HUES64 (cell line): ENCODE measurements around the gene CD300LB.
"Not testable (repeated sequence)": the region's sequence is repeated elsewhere in the genome, so short reads cannot be mapped to it uniquely, and the experiment has no call there.

ENCODE experiments used
- H3K27ac ChIP-seq: 2 replicates; pipeline ENCODE4 v1.7.0; 2013; ENCODE audit warnings: low read depth, low read length, inconsistent platforms
- H3K27me3 ChIP-seq: 2 replicates; pipeline ENCODE4 v1.6.1; 2013; ENCODE audit warnings: mild to moderate bottlenecking, low read length; ENCODE audit not compliant: insufficient read depth
- H3K36me3 ChIP-seq: 2 replicates; pipeline ENCODE4 v1.6.1; 2013; ENCODE audit warnings: mild to moderate bottlenecking, low read length; ENCODE audit not compliant: insufficient read depth
- H3K4me1 ChIP-seq: 2 replicates; pipeline ENCODE4 v1.6.1; 2013; ENCODE audit warnings: mild to moderate bottlenecking, low read length, moderate library complexity; ENCODE audit not compliant: insufficient read depth
- H3K4me3 ChIP-seq: 2 replicates; pipeline ENCODE4 v1.5.1; 2013; ENCODE audit warnings: mild to moderate bottlenecking, low read length, moderate library complexity
- H3K9ac ChIP-seq: 2 replicates; pipeline ENCODE4 v1.6.1; 2013; ENCODE audit warnings: mild to moderate bottlenecking, low read depth, low read length
- H3K9me3 ChIP-seq: 2 replicates; pipeline ENCODE4 v1.6.1; 2013; ENCODE audit warnings: low read depth, low read length; ENCODE audit not compliant: insufficient read depth
- WGBS: fragments of 150-250, 120-280 bp; methylation state at CpG from one replicate; pipeline ENCODE4 v1.1.7; 2013; ENCODE audit warnings: missing lambda C conversion rate; 5-methylcytosine and 5-hydroxymethylcytosine counted together

Gene CD300LB

DNA sequence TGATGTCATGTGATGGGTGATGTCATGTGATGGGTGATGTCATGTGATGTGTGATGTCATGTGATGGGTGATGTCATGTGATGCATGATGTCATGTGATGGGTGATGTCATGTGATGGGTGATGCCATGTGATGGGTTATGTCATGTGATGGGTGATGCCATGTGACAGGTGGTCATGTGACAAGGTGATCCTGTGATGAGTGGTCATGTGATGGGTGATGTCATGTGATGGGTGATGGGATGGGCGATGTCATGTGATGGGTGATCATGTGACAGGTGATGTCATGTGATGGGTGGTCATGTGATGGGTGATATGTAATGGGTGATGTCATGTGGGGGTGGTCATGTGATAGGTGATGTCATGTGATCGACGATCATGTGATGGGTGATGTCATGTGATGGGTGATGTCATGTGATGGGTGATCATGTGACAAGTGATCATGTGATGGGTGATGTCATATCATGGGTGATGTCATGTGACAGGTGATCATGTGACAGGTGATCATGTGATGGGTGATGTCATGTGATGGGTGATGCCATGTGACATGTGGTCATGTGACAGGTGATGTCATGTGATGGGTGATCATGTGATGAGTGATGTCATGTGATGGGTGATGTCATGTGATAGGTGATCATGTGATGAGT, 17.2 kb downstream of the CD300LB start:
- Histone ChIP-seq H3K27me3 (no peaks in the 10 kb centered on the region), H3K27ac (no peak overlapping the region), H3K4me3 (no peak overlapping the region), H3K9ac (no peak overlapping the region), H3K36me3 (no peaks in the 10 kb centered on the region), H3K9me3 (peaks cover 13% of the 10 kb centered on the region), H3K4me1 (no peaks in the 10 kb centered on the region)
- 90% methylated on average over 3 of the region's 3 CpGs for WGBS

DNA sequence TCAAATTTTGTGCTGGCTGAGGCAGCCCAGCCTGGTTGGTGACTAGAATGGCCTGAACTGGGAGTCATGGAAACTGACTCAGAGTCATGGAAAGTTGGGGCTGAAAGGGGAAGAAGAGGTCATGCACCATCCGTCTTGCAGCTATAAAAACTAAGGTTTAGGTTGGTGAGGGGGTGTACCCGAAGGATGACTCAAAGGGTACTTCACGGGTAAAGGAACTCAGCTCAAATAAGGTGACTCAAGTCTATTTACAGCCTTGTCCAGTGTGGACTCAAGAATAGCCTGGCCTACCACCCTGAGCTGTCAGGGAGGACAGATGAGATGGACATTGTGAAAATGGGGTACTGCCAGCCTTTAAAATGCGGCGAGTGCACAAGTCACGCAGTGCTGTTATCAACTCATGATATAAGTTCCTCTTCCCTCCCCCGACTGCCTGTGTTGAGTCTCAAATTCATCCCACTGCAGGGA, 18.6 kb downstream of the CD300LB start:
- no peaks in the 10 kb centered on the region for H3K4me1 ChIP-seq
- H3K27ac ChIP-seq = no peak overlapping the region
- no peak overlapping the region for H3K4me3 ChIP-seq
- no peaks in the 10 kb centered on the region for H3K36me3 ChIP-seq
- 88% methylated on average over 7 of the region's 7 CpGs for WGBS
- peaks cover 13% of the 10 kb centered on the region for H3K9me3 ChIP-seq
- H3K27me3 ChIP-seq = no peaks in the 10 kb centered on the region
- no peak overlapping the region for H3K9ac ChIP-seq

DNA sequence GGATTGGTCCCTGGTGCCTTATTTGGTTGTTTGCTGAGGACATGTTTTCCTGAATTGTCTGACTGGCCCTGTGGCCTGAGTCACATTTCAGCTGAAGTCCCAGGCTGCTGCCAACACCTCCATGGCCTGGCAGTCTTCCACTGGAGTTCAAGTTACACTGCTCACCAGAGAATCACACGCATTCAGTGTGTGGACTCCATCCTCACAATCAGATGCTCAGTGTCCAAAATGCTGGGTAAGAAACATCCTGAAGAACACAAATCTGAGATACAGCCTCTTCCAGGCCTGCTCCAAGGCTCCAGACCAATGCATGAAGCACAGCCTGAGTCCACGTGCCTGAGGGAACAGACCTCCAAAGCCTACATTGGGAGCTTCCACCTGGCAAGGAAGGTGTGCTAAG, 19.2 kb downstream of the CD300LB start:
- Histone ChIP-seq H3K9ac (no peak overlapping the region), H3K27me3 (no peaks in the 10 kb centered on the region), H3K27ac (no peak overlapping the region)

DNA sequence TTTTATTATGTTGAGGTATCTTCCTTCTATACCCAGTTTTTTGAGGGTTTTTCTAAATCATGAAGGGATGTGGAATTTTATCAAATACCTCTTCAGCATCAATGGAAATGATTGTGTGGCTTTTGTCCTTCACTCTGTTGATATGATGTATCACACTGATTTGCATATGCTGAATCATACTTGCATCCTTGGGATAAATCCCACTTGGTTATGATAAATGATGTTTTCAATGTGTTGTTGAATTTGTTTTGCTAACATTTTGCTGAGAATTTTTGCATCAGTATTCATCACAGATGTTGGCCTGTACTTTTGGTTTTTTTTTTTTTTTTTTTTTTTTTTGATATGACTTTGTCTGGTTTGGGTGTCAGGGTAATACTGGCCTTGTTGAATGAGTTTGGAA, 23.1 kb downstream of the CD300LB start:
- H3K4me3 ChIP-seq = no peak overlapping the region
- no peak overlapping the region for H3K9ac ChIP-seq
- H3K36me3 ChIP-seq = no peaks in the 10 kb centered on the region
- H3K4me1 ChIP-seq = no peaks in the 10 kb centered on the region
- H3K27ac ChIP-seq = no peak overlapping the region
- H3K27me3 ChIP-seq = no peaks in the 10 kb centered on the region
- H3K9me3 ChIP-seq = no peaks in the 10 kb centered on the region

More for the DNA sequence above, 19.2 kb downstream of the CD300LB start:
- Histone ChIP-seq H3K9me3 (peaks cover 13% of the 10 kb centered on the region), H3K4me3 (no peak overlapping the region), H3K4me1 (no peaks in the 10 kb centered on the region), H3K36me3 (no peaks in the 10 kb centered on the region)
- 90% methylated on average over 2 of the region's 2 CpGs for WGBS

DNA sequence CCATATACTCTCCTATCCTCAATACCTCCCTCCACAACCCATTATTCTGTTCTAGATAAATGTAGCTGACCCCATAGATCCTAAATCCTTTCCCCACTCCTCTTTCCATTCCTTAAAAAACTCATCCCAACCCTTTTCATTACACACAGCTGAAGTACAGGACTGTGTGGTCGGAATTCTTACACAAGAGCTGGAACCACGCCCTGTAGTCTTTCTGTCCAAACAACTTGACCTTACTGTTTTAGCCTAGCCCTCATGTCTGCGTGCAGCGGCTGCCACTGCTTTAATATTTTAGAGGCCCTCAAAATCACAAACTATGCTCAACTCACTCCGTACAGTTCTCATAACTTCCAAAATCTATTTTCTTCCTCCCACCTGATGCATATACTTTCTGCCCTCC, 27.3 kb downstream of the CD300LB start:
- not testable (repeated sequence) for H3K4me3 ChIP-seq, H3K4me1 ChIP-seq, H3K27ac ChIP-seq, H3K27me3 ChIP-seq, H3K9ac ChIP-seq, H3K9me3 ChIP-seq, H3K36me3 ChIP-seq
- 96% methylated on average over 5 of the region's 5 CpGs for WGBS

DNA sequence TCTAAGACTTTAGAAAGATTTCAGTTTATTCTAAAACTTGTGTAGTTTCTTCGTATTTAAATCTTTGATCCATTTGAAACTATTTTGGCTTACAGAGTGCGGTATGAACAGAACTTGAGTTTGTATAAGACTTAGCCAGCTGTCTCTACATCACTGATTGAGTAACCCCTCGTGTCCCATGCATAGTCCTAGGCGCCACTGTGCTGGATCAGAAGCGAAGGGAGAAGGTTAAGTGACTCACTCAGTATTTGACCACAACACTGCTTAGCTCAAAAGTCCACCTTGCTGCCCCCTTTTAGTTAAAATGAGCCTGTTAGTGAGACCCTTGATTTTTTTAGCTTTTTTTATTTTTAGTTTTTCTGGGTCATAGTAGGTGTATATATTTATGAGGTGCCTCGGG, 28.4 kb downstream of the CD300LB start:
- Histone ChIP-seq H3K9me3 (no peaks in the 10 kb centered on the region), H3K4me3 (no peak overlapping the region), H3K9ac (no peak overlapping the region), H3K4me1 (no peaks in the 10 kb centered on the region), H3K27me3 (no peaks in the 10 kb centered on the region), H3K36me3 (no peaks in the 10 kb centered on the region), H3K27ac (no peak overlapping the region)
- 92% methylated on average over 6 of the region's 6 CpGs for WGBS

DNA sequence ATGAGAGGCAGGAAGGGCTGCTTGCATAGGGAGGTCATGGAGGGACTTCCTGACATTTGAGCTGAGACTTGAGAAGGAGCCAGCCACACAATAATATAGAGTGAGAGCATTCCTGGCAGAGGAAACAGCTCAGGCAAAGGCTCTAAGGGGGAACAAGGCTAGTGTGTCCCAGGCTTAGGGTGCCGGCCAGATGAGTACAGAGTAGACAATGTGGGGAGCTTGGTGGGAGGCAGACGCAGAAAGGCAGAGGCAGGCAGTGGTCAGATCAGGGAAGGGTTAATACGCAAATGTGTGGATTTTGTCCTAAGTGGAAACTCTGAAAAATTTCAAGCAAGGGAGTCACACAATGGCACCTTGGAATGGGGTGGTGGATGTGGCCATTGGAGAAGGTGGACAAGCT, 31.3 kb downstream of the CD300LB start:
- H3K27ac ChIP-seq = no peak overlapping the region
- H3K9me3 ChIP-seq = no peaks in the 10 kb centered on the region
- H3K36me3 ChIP-seq = no peaks in the 10 kb centered on the region
- WGBS = 91% methylated on average over 3 of the region's 3 CpGs
- H3K4me3 ChIP-seq = no peak overlapping the region
- no peaks in the 10 kb centered on the region for H3K4me1 ChIP-seq
- no peaks in the 10 kb centered on the region for H3K27me3 ChIP-seq
- H3K9ac ChIP-seq = no peak overlapping the region

DNA sequence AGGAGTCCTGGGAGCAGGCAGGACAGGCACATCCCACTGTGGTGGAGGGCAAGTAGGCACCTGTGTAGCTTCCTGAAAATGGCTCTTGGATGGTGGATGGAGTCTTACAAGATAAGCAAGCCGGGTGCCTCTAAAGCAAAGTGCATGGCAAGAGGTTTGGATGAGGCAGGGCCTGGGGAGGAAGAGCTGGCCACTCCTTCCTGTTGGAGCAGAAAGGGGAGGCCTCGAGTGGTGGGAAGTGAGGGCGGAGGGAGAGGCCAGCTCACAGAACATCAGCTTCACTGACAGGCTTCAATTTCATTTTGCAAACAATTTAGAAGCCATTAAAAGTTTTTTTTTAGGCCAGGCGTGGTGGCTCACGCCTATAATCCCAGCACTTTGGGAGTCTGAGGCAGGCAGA, 33.8 kb downstream of the CD300LB start:
- Histone ChIP-seq H3K9ac (no peak overlapping the region), H3K4me1 (no peaks in the 10 kb centered on the region), H3K4me3 (no peak overlapping the region), H3K27me3 (no peaks in the 10 kb centered on the region), H3K36me3 (no peaks in the 10 kb centered on the region), H3K27ac (no peak overlapping the region), H3K9me3 (no peaks in the 10 kb centered on the region)
- WGBS = 89% methylated on average over 5 of the region's 5 CpGs

DNA sequence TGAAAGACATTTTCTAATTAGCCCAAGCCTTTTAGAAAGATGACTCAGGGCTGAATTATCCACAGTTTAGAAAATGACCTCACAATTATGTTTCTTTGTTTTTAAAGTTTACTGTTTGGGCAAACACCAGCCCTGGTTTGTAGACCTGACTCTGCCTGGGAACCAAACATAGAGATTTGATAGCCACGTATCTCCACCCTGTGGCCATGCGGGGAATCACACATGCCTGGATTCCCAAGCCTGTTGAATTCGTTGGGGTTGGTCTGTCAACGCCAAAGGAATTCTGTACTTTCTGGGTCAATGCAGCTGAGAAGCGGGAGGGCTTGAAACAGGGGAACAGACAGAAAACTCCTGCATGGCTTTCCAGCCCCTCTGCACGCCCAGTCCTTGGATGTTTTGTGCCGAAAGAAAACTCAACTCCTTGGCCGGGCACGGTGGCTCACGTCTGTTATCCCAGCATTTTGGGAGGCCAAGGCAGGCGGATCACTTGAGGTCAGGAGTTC, 37.9 kb downstream of the CD300LB start:
- H3K27ac ChIP-seq = no peak overlapping the region
- H3K9me3 ChIP-seq = no peaks in the 10 kb centered on the region
- no peaks in the 10 kb centered on the region for H3K36me3 ChIP-seq
- H3K4me1 ChIP-seq = no peaks in the 10 kb centered on the region
- no peaks in the 10 kb centered on the region for H3K27me3 ChIP-seq
- WGBS = 49% methylated on average over 11 of the region's 11 CpGs
- H3K4me3 ChIP-seq = no peak overlapping the region
- no peak overlapping the region for H3K9ac ChIP-seq

DNA sequence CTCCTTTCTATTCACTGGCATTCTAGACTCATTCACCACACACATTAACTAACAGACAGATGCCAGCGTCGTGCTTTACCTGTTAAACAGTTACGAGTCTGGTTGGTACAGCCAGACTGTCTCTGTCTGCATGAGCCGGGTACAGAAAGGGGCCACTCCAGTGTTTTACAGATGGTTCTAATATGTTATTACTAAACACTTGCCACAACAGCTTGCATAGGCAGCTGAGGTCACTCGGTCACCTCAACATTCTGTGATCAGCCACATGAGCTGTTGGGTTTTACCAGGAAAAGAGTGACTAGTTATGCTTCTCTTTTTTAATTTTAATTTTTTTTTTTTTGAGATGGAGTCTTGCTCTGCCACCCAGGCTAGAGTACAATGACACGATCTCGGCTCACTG, 39.6 kb downstream of the CD300LB start:
- WGBS = 96% methylated on average over 7 of the region's 7 CpGs
- no peak overlapping the region for H3K4me3 ChIP-seq
- H3K9ac ChIP-seq = no peak overlapping the region
- 0 out of 2 replicates have a peak, but pooled peaks cover 2% of the 10 kb centered on the region for H3K9me3 ChIP-seq
- H3K4me1 ChIP-seq = no peaks in the 10 kb centered on the region
- H3K27me3 ChIP-seq = no peaks in the 10 kb centered on the region
- no peak overlapping the region for H3K27ac ChIP-seq
- H3K36me3 ChIP-seq = no peaks in the 10 kb centered on the region

DNA sequence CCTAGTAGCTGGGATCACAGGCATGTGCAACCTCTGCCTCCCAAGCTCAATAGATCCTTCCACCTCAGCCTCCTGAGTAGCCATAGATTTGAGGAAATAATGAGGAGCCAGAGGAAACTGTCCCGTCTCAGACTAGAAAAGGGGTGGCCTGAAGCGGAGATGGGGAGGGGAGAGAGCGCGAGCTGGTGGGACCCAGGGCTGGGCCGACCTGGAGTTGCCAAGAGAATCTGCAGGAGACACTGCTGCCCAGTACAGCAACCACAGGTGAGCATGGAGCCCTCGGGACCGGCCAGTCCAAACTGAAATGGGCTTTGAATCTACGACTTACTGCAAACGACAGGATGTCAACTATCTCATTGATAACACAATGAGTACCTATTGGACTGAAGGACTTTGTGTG, 40.6 kb downstream of the CD300LB start:
- Histone ChIP-seq H3K27ac (no peak overlapping the region), H3K4me1 (no peaks in the 10 kb centered on the region), H3K9ac (no peak overlapping the region), H3K4me3 (no peak overlapping the region), H3K36me3 (no peaks in the 10 kb centered on the region), H3K27me3 (no peaks in the 10 kb centered on the region), H3K9me3 (0 out of 2 replicates have a peak, but pooled peaks cover 2% of the 10 kb centered on the region)
- WGBS = 92% methylated on average over 9 of the region's 9 CpGs

DNA sequence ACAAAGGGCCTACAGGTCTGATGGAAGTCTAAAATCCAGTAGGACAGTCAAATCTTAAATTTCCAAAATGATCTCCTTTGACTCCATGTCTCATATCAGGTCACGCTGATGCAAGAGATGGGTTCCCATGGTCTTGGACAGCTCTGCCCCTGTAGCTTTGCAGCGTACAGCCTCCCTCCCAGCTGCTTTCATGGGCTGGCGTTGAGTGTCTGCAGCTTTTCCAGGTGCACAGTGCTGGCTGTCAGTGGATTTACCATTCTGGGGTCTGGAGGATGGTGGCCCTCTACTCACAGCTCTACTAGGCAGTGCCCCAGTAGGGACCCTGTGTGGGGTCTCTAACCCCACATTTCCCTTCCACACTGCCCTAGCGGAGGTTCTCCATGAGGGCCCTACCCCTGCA, 43.0 kb downstream of the CD300LB start:
- H3K9ac ChIP-seq, H3K27ac ChIP-seq, H3K27me3 ChIP-seq, H3K36me3 ChIP-seq, H3K9me3 ChIP-seq, H3K4me1 ChIP-seq, H3K4me3 ChIP-seq: not testable (repeated sequence)
- WGBS = 91% methylated on average over 4 of the region's 4 CpGs
